Activated B cell treated with CpG ODN at 0.5 μM for 24 hours (primary cell): ENCODE measurements around the gene FAM234A. TPM values are rescaled to one million over a fixed set of nuclear protein-coding genes. Genes with fewer than 3 reads are reported as not detected.
A peak's percentile ranks its signal among the peaks of the same experiment; 100 is the strongest.

ENCODE experiments used
- ATAC-seq: fragments of 200-7000 bp; cut with Tn5 transposase; one replicate; pipeline ENCODE4 v1.10.0; 2021; ENCODE audit warnings: low read depth, mild to moderate bottlenecking, moderate library complexity
- CTCF ChIA-PET: fragments of 350-600 bp; sonication (Branson Sonifier 250); formaldehyde crosslinking; loops from one replicate; lab custom pipeline; 2021; ENCODE audit warnings: antibody characterized with exemption; lab: Charles Lee
- POLR2A ChIA-PET: fragments of 350-600 bp; sonication (Branson Sonifier 250); formaldehyde crosslinking; loops from one replicate; lab custom pipeline; 2021; ENCODE audit warnings: antibody characterized with exemption; lab: Charles Lee
- DNase-seq: peaks from one replicate; pipeline ENCODE4 v3.0.0; 2022
- H3K27ac Mint-ChIP-seq: one replicate; pipeline ENCODE4 v1.8.0; 2020; ENCODE audit warnings: mixed read lengths
- H3K27me3 Mint-ChIP-seq: one replicate; pipeline ENCODE4 v1.8.0; 2021; ENCODE audit warnings: mixed read lengths
- H3K36me3 Mint-ChIP-seq: one replicate; pipeline ENCODE4 v1.8.0; 2021; ENCODE audit warnings: low read depth, mixed read lengths
- H3K4me1 Mint-ChIP-seq: one replicate; pipeline ENCODE4 v1.8.0; 2021; ENCODE audit warnings: mixed read lengths
- H3K4me3 Mint-ChIP-seq: one replicate; pipeline ENCODE4 v1.8.0; 2020; ENCODE audit warnings: mild to moderate bottlenecking, mixed read lengths
- H3K9me3 Mint-ChIP-seq: one replicate; pipeline ENCODE4 v1.8.0; 2020; ENCODE audit warnings: mixed read lengths
- intact Hi-C: fragments of 100-400 bp; cut with micrococcal nuclease; formaldehyde crosslinking; loops from one replicate; pipeline ENCODE4 v1.15.1; 2024
- total RNA-seq: library from RNA; stranded (reverse); gene quantifications from 2 replicates; pipeline ENCODE4 v1.2.3, GENCODE V29; 2022
- TF ChIP-seq, protein P1 (sequence below): fragments of 200-600 bp; IDR thresholded peaks from one replicate; pipeline ENCODE4 v1.8.0; 2022; ENCODE audit warnings: antibody characterized with exemption, mild to moderate bottlenecking

The FAM234A gene, protein sequence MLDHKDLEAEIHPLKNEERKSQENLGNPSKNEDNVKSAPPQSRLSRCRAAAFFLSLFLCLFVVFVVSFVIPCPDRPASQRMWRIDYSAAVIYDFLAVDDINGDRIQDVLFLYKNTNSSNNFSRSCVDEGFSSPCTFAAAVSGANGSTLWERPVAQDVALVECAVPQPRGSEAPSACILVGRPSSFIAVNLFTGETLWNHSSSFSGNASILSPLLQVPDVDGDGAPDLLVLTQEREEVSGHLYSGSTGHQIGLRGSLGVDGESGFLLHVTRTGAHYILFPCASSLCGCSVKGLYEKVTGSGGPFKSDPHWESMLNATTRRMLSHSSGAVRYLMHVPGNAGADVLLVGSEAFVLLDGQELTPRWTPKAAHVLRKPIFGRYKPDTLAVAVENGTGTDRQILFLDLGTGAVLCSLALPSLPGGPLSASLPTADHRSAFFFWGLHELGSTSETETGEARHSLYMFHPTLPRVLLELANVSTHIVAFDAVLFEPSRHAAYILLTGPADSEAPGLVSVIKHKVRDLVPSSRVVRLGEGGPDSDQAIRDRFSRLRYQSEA
- 45.9 and 49.6 TPM in 2 replicates for total RNA-seq

DNA sequence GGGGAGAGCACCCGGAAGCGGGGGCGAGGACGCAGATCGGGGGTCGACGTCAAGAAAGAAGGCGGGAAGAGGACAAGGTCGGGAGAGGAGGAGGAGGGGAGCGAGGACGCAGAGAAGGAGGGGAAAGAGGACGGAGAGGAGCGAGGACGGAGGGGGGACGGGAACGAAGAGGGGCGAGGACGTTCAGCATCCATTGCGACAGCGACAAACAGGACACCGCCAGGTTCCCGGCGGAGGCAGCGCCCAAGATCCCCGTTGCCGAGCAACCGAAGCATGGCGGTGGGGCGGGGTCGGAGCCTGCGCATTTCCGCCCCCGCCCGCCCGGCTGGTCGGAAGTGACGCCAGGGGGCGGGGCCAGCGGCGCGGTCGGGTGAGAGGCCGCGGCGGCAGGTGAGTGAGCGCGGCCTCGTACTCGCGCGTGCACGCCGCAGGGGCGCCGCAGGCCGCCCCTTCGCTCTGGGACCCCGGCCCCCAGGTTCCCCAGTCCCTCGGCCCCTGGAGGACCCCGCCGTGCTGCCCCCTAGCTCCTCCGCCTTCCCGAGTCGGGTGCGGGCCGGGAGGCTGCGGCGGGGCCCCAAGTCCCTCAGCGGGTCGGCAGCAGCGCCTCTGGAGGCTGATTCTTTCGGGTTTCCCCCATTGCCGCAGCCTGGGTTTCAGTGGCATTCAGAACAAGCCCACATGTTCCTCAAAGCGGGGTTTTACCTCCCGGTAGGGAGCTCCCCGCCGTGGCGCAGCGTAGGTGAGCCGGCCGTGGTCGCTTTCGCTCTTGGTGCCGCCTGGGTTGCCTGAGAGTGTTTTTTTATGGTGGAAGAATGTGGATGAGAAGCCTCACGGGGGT, at the start of gene FAM234A:
FAM234A (plus strand) TSS at position 354 of the 838 bp plus-strand sequence. CDS start 19,593 bp downstream, outside the sequence.
- TF ChIP-seq, protein P1, sequence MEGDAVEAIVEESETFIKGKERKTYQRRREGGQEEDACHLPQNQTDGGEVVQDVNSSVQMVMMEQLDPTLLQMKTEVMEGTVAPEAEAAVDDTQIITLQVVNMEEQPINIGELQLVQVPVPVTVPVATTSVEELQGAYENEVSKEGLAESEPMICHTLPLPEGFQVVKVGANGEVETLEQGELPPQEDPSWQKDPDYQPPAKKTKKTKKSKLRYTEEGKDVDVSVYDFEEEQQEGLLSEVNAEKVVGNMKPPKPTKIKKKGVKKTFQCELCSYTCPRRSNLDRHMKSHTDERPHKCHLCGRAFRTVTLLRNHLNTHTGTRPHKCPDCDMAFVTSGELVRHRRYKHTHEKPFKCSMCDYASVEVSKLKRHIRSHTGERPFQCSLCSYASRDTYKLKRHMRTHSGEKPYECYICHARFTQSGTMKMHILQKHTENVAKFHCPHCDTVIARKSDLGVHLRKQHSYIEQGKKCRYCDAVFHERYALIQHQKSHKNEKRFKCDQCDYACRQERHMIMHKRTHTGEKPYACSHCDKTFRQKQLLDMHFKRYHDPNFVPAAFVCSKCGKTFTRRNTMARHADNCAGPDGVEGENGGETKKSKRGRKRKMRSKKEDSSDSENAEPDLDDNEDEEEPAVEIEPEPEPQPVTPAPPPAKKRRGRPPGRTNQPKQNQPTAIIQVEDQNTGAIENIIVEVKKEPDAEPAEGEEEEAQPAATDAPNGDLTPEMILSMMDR: no peak
- Mint-ChIP-seq H3K27ac (peak within 1 kb of the TSS; percentile 99), H3K4me1 (peaks cover 18% of the 10 kb centered on the region), H3K27me3 (no peaks in the 10 kb centered on the region), H3K4me3 (peak within 1 kb of the TSS; percentile 98), H3K9me3 (no peaks in the 10 kb centered on the region), H3K36me3 (peaks cover 10% of the 10 kb centered on the region)
- ATAC-seq: peak; percentile 85
- intact Hi-C loops: loop anchor here (1.0 to 5.0 kb wide), 4 partner anchors 96 to 293 kb away; partner anchors contain the start of genes AXIN1, CAPN15 and NPRL3
- ChIA-PET CTCF (interaction anchor here (0.7 to 0.9 kb wide), 3 partner anchors 11 to 181 kb away, joined by 3 to 4 read pairs (median 3); partner anchors contain the start of genes POLR3K and SNRNP25), POLR2A (interaction anchor here (0.5 to 2.3 kb wide), 25 partner anchors 9 to 455 kb away, joined by 3 to 27 read pairs (median 4); partner anchors contain the start of genes AXIN1, DECR2, MRPL28 and NPRL3)
- peak; percentile 98 for DNase-seq

DNA sequence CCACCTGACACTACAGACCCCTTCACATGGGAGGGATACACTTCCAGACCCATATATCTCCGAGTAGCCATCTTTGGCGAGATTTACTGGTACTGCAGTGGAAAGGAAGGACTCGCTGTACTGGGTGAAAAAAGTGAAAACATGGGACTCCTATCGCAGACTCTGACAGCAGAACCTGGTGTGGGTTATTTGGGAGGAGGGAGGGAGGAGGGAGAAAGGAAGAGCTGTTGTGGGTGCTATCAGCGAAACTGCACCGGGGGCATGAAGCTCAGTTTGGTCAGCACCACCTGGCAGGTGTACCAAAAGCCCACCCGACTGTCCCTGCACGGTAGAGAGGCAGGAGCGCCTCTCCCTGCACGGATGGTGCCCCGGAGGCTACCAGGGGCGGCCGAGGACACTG, 49.4 kb upstream of the FAM234A start:
- H3K27ac Mint-ChIP-seq: no peak overlapping the region
- no peaks in the 10 kb centered on the region for H3K27me3 Mint-ChIP-seq
- no peaks in the 10 kb centered on the region for H3K9me3 Mint-ChIP-seq
- ATAC-seq (no peak), DNase-seq (no peak)
- ChIA-PET CTCF (no interaction called here), POLR2A (no interaction called here)
- intact Hi-C loops: no loop called here
- H3K4me3 Mint-ChIP-seq: no peak overlapping the region
- peaks cover 4% of the 10 kb centered on the region for H3K4me1 Mint-ChIP-seq
- TF ChIP-seq, protein P1: no peak
- H3K36me3 Mint-ChIP-seq: peaks cover 35% of the 10 kb centered on the region

DNA sequence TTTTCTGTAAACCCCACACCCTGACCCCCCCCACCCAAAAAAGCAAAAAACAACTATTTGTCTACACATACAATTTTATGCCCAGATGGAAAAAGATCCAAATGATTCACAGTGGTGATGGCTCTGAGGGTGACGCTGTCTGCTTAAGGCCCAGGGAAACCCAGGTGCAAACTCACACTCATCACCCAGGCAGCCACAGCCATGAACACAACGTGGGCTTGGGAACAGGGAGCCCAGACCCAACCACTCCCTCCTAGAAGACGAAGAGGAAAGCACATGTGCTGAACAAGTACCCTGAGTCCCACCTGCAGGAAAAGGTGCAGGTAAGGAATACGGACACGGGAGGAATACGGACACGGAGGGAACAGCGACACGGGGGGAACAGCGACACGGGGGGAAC, 48.9 kb upstream of the FAM234A start:
- no peak for DNase-seq
- ATAC-seq: no peak
- CTCF ChIA-PET: no interaction called here
- POLR2A ChIA-PET: no interaction called here
- no peaks in the 10 kb centered on the region for H3K9me3 Mint-ChIP-seq
- H3K27me3 Mint-ChIP-seq: no peaks in the 10 kb centered on the region
- intact Hi-C loops: no loop called here
- TF ChIP-seq, protein P1: no peak
- no peak overlapping the region for H3K27ac Mint-ChIP-seq
- H3K36me3 Mint-ChIP-seq: peaks cover 39% of the 10 kb centered on the region
- H3K4me3 Mint-ChIP-seq: no peak overlapping the region
- peaks cover 4% of the 10 kb centered on the region for H3K4me1 Mint-ChIP-seq

DNA sequence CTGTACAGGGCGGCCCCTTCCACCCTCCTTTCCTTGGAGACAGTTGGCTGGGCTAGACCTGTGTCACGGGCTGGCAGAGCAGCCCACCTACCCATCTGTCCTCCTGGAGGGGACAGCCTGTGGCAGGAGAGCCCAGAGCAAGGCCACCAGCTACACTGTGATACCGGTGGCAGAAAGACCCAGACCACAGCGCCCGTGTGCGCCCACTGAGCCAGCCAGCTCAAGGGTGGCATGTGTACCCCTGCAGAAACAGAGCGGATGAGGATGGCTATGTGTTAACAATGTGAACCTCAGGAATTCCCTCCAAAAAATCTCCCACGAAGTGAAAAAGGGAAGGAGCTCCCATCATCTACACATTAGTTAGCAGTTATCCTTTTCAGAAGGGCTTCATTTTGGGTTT, 47.3 kb upstream of the FAM234A start:
- ATAC-seq (no peak), DNase-seq (no peak)
- Mint-ChIP-seq H3K27me3 (no peaks in the 10 kb centered on the region), H3K9me3 (no peaks in the 10 kb centered on the region), H3K4me1 (no peaks in the 10 kb centered on the region), H3K27ac (no peak overlapping the region), H3K36me3 (peaks cover 55% of the 10 kb centered on the region), H3K4me3 (no peak overlapping the region)
- POLR2A ChIA-PET: no interaction called here
- intact Hi-C loops: no loop called here
- CTCF ChIA-PET: interaction anchor here (1.9 kb wide), 1 partner anchor 80 kb away, joined by 5 read pairs; no protein-coding TSS in a partner anchor
- TF ChIP-seq, protein P1: no peak
